HG03460 (cell line): Measurements from ENCODE around the gene GP1BA.

ENCODE experiments used
- ATAC-seq: cut with Tn5 transposase; IDR thresholded peaks from one replicate; pipeline ENCODE4 v1.9.1; 2021; ENCODE audit not compliant: unreplicated experiment

Gene GP1BA

DNA sequence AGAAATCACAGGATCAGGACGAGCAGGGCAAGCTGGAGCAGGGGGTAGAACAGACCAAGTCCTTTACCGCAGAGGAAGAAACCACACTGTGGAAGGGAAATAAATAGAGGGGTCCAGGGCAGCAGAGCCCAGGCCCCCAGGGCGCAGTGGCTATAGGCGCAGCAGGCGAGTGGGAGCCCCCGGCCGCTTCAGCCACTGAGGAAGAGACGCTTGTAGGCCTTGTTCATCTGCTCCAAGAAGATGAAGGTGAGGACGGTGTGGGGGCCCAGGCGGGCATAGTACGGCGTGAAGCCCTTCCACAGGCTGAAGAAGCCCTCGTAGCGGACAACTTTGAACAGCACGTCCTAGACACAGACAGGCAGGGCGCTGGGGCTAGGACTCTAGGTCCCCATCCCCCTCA is 5.5 kb downstream of the GP1BA start:
- ATAC-seq = no peak

DNA sequence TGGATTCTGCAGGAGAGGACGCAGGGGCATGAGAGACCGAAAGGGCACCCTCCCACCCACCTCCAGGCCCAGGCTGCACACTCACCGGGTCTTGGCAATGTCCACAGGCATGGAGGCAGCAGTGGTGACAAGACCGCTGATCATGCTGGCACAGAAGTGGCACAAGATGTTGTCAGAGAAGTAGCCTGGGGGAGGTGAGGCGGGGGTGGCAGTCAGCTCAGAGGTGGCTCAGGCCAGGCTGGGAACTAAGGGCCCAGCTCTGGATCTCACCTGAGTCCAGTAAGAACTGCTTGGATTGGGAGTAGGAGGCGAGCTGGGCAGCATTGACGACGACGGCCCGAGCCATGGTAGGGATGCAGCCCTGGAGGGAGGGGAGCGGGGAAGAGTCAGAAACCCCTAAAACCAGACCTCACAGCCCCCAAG is 6.0 kb downstream of the GP1BA start:
- no peak for ATAC-seq

DNA sequence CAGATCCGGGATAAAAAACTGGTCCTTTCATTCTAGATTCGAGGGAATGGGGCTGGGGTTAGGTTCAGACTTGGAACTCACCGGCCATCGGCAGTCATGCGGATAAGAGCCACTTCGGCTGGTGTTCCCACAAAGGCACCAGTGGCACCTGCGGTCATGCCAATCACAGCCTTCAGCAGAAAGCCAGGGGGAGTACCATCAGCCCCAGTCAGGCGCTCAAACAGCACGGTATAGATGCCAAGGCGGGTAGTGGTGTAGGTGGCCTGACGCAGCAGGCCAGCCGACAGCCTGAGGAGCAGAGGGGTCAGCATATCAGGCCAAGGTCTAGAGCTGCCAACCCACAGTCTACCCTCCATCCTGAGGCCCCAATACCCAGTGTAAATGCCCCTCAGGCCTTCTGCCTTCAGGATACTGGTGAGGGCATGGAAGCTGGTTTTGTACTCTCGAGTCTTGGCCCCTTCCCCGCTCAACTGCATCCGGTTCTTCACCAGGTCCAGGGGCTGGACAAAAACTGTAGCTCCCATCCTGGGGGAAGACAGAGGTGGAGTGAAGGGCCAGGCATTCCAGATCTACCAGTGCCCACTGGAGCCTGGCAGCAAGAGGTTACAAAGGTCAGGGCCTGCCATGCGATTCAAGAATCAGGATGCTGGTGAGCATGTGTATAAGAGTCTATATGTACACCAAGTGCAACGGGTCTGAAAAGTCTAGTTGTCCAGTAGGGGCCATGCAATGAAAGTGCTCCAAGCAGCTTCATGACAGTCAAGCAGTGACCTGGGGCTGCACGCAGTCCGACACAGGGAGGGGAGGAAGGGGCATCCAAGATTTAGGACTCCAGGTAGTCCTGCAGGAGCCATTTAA is 6.8 kb downstream of the GP1BA start:
- ATAC-seq = no peak

GRCh38 chr17:4939546-4939795 is 7.4 kb downstream of the GP1BA start:
- peak; percentile 17 for ATAC-seq

- peak; percentile 73 for ATAC-seq
These were observed 7.9 kb downstream of the GP1BA start, which contains the start of the genes RNF167 and SLC25A11 for GRCh38 chr17:4939796-4940554. Gene RNF167, plus strand, starts transcription at chr17:4940268. Its CDS starts 642 bp downstream, at chr17:4940910. Gene SLC25A11, minus strand, starts transcription at chr17:4940046. Its CDS starts 136 bp downstream, at chr17:4939910.

GRCh38 chr17:4940555-4941318 is 8.7 kb downstream of the GP1BA start:
- ATAC-seq = no peak

- no peak for ATAC-seq
These were observed 9.2 kb downstream of the GP1BA start for GRCh38 chr17:4941319-4941610.

GRCh38 chr17:4942760-4943508 is 10.9 kb downstream of the GP1BA start:
- no peak for ATAC-seq

DNA sequence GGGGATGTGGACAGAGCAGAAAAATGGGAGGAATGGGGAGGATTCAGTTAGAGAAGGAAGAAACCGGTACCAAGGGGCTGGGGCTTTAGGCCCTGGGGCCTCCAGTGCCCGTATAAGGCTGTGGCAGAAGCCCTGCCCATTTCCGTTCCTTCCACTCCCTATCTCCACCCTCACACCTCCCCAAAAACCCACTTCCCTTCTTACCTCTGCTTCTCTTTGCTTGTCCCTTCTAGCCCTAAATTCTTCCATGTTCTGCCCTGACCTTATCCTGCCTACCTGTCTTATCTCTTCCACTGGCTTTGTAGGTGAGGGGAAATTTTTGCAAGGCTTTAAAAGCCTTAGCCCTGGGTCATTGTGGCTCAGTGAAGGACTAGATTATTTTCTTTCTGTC is 12.1 kb downstream of the GP1BA start:
- ATAC-seq = no peak

- no peak for ATAC-seq
These were observed 12.6 kb downstream of the GP1BA start for GRCh38 chr17:4944554-4945175.

- ATAC-seq = peak; percentile 18
These were observed 13.3 kb downstream of the GP1BA start for GRCh38 chr17:4945176-4945943.

DNA sequence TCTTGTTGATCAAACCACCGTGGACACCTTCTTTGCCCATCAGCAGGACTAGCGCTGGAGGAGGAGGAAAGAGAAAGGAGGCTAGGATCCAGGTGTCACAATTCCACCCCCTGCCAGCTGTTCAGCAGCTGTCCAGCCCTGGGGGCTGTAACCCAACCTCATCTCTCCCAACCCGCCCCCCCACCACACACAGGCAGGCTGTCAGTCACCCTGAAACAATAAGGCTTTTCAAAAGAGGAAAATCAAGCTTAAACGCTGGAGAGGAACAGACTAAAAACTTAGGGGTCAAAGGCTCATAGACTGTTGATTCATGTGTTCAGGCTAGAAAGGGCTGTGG is 13.8 kb downstream of the GP1BA start:
- no peak for ATAC-seq

DNA sequence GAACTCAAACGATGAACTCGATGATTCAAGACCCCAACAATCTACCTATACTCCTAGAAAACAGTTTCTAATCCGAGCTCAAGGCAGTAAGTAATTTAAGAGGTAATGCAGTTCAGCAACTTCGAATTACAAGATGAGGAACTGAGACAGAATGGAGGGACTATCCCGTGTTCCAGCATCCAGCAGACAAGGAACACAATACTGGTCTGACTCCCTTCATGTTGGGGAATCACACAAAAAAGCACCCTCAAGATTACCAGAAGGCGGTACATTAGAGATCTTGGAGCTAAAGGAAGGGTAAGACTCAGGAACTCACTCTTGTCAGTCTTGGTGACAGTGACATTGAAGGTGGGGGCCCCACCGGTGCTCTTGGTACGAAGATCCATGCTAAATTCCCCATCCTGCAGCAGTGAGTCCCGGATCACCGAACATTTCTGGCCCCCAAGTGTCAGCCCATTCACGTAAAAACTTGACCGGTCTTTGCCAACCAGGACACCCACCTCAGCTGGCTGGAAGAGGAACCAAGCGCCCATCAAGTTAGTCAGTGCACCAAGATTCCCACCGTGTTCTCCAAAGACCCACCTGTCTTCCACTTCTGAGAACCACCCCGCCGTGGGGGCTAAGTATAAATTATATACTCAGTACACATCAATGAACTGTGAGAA is 14.4 kb downstream of the GP1BA start:
- ATAC-seq = no peak

DNA sequence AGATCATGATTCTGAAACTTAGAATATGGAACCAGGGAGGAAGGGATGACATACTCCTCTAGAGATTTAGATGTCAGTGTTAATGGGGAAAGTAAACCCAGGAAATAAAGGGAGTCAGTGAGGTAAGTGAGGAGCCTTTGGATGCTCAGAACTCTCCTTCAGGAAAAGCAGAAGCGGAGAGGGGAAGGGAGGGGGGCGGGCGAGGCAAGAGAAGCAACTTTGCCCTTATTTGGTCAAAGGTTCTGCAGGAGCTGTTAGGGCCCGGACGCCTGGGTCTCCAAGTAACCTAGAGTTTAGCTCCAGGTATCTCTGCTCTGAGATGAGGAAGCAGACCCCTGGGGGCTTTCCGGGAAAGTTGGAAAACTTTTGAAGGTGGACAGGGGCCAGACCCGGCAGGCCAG is 14.9 kb downstream of the GP1BA start:
- no peak for ATAC-seq

- no peak for ATAC-seq
These were observed 15.5 kb downstream of the GP1BA start for GRCh38 chr17:4947411-4948165.

DNA sequence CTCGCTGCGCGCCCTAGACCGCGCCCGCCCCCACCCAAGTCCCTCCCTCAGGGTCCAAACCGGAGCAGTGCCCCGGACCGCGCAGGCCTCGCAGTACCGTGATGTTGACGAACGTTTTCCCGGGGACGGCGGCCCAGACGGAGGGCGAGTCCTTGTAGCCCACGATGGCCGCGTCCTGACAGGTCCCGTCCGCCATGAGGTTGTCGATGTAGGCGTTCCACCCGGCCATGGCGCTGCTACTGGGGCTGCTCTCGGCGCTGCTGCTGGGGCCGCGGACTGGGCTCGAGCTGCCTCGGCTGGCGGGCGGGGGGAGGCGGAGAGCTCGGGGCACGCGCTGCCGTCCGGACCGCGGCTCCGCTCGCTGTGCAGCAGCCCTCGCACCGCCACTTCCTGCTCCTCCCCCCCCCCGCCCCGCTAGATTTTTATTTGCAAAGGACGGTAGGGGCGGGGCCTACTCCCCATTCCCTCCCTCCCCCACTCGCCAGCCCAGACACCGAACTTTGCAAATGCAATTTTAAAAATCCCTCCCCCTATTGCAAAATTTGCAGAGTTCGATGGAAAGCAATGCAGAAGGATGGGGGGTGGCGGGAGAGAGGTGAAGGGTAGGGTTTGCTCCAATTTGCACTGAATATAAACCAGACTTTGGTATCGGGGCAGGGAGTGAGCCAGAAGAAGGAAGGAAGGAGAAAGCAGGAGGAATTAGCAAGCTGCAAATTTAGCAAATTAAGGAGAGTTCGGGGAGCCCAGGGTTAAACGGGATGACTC is 16.3 kb downstream of the GP1BA start, which contains the start of gene PFN1:
Gene PFN1 (minus strand): TSS at position 365 of the 765 bp plus-strand sequence. CDS start 136 bp downstream, at position 229.
- peak; percentile 17 for ATAC-seq

DNA sequence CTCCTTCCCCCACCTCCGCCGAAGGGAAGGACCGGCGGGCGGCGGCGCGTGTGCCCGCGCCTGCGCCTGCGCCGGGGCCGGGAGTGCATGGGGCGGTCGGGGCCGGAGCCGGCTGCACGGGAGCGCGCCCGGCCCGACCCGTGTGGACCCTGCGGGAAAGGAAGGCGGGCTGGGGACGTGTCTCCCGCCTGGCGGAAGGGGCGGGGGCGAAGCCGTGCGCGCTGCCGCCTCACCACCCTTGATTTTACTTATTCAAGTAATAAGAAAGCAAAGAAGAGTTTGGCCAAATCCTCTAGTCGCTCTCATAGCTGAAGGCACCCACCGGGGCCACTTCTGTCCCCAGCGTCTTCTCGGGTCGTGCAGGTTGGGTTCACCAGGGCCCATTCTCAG is 16.8 kb downstream of the GP1BA start:
- ATAC-seq = peak; percentile 29
